ENCODE measurements around the gene ADGRF3. TPM values are rescaled to one million over a fixed set of nuclear protein-coding genes. Genes with fewer than 3 reads are reported as not detected.

Gene ADGRF3
- total RNA-seq, 2 experiments from 2014 or later, result 0.96 to 1.3 TPM

DNA sequence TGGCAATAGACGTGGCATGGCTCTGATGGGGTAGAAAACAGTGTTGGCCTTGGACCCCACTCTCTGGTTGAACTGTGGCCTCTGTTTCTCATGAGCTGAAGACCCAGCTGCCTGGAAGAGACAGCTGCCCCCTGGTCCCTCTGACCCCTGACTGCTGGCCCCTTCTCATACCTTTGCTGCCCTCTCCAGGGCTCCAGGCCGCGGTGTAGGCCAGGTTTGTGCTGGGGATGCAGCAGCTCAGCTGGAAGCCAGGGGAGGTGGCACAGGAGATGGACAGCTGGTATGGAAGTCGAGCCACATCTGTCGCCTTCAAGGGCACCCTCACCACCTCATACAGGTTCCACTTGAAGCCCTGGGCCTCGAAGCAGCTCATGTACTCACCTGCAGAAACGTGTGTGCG, 32.3 kb downstream of the ADGRF3 start:
- no peak for ATAC-seq (ENCODE audit: poor library complexity)

DNA sequence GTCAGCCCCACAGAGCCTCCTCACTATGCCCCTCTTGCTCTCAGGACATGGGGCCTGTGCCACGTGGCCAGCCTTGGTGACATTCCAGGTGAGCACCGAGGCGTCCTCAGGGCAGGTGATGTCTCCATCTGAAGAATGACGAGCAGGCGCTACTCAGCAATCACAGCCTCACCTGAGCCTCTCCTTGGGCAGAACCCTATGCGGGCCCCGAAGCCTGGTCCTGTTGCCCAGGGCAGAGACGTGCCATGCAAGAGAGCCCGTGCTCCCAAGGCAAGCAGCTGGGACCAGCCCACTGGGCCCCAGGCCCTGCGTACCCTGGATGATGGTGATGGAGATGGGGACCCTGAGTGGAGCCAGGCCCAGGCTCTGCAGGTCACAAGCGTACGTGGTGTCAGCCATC, 33.1 kb downstream of the ADGRF3 start:
- H3K36me3 Mint-ChIP-seq (ENCODE audit: low read depth), result peaks cover 9% of the 10 kb centered on the region
- H3K27me3 Mint-ChIP-seq, result no peaks in the 10 kb centered on the region
- TF ChIP-seq, protein P1, sequence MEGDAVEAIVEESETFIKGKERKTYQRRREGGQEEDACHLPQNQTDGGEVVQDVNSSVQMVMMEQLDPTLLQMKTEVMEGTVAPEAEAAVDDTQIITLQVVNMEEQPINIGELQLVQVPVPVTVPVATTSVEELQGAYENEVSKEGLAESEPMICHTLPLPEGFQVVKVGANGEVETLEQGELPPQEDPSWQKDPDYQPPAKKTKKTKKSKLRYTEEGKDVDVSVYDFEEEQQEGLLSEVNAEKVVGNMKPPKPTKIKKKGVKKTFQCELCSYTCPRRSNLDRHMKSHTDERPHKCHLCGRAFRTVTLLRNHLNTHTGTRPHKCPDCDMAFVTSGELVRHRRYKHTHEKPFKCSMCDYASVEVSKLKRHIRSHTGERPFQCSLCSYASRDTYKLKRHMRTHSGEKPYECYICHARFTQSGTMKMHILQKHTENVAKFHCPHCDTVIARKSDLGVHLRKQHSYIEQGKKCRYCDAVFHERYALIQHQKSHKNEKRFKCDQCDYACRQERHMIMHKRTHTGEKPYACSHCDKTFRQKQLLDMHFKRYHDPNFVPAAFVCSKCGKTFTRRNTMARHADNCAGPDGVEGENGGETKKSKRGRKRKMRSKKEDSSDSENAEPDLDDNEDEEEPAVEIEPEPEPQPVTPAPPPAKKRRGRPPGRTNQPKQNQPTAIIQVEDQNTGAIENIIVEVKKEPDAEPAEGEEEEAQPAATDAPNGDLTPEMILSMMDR (IDR thresholded peaks at IDR 0.05), result no peak
- DNase-seq, result no peak
- H3K4me3 Mint-ChIP-seq, result no peak overlapping the region
- H3K9me3 Mint-ChIP-seq, result no peaks in the 10 kb centered on the region
- Histone ChIP-seq H3K27me3 (ENCODE audit: control insufficient read depth in 1 of 2, insufficient read depth in 2 of 2, low read length in 2 of 2) (no peaks in the 10 kb centered on the region), H3K27ac (ENCODE audit: low read depth in 1 of 2, low read length in 2 of 2) (no peak overlapping the region), H3K4me3 (ENCODE audit: low read length) (no peak overlapping the region), H3K4me1 (ENCODE audit: insufficient read depth, low read length) (no peaks in the 10 kb centered on the region), H3K36me3 (ENCODE audit: insufficient read depth, low read length) (no peaks in the 10 kb centered on the region), H3K9me3 (ENCODE audit: control insufficient read depth in 1 of 2, insufficient read depth in 1 of 2, low read length in 2 of 2) (no peaks in the 10 kb centered on the region)
- CTCF ChIA-PET, result no interaction called here
- intact Hi-C loops (cut with DNase I, micrococcal nuclease), result no loop called here
- no peaks in the 10 kb centered on the region for H3K4me1 Mint-ChIP-seq (ENCODE audit: low read depth)
- no peak for ATAC-seq (ENCODE audit: poor library complexity)
- POLR2A ChIA-PET, result no interaction called here
- no peak overlapping the region for H3K27ac Mint-ChIP-seq

More for the DNA sequence above, 32.3 kb downstream of the ADGRF3 start:
- Mint-ChIP-seq H3K27me3 (no peaks in the 10 kb centered on the region), H3K9me3 (no peaks in the 10 kb centered on the region), H3K4me1 (ENCODE audit: low read depth) (no peaks in the 10 kb centered on the region), H3K4me3 (no peak overlapping the region), H3K36me3 (ENCODE audit: low read depth) (peaks cover 9% of the 10 kb centered on the region), H3K27ac (no peak overlapping the region)
- no peaks in the 10 kb centered on the region for H3K36me3 ChIP-seq (ENCODE audit: insufficient read depth, low read length)
- POLR2A ChIA-PET, result no interaction called here
- H3K9me3 ChIP-seq (ENCODE audit: control insufficient read depth in 1 of 2, insufficient read depth in 1 of 2, low read length in 2 of 2), result no peaks in the 10 kb centered on the region
- CTCF ChIA-PET, result no interaction called here
- no peak overlapping the region for H3K4me3 ChIP-seq (ENCODE audit: low read length)
- no peaks in the 10 kb centered on the region for H3K27me3 ChIP-seq (ENCODE audit: control insufficient read depth in 1 of 2, insufficient read depth in 2 of 2, low read length in 2 of 2)
- intact Hi-C loops (cut with DNase I, micrococcal nuclease), result no loop called here
- H3K27ac ChIP-seq (ENCODE audit: low read depth in 1 of 2, low read length in 2 of 2), result no peak overlapping the region
- H3K4me1 ChIP-seq (ENCODE audit: insufficient read depth, low read length), result no peaks in the 10 kb centered on the region
- no peak for DNase-seq
- TF ChIP-seq, protein P1 (IDR thresholded peaks at IDR 0.05), result no peak

DNA sequence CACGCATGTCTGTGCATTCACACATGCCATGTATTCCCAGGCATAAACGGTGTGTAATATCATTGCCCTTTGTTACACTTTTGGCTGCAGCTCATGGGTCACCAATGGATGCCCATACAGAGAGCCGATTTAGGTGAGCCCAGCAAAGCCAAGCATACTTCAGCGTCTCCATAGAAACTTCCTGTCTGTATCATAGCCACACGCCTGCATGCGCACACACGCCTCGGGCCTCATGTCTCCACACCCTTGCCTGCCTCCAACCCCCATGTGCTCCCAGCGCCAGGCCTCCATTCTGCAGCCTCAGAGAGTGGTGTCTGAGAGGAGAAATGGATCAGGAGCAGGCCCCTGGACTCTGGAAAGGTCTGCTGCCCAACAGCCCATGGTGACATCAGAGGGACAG, 34.1 kb downstream of the ADGRF3 start:
- CTCF ChIA-PET, result no interaction called here
- ATAC-seq (ENCODE audit: poor library complexity) (no peak), DNase-seq (no peak)
- no peaks in the 10 kb centered on the region for H3K4me1 ChIP-seq (ENCODE audit: insufficient read depth, low read length)
- no peaks in the 10 kb centered on the region for H3K27me3 ChIP-seq (ENCODE audit: control insufficient read depth in 1 of 2, insufficient read depth in 2 of 2, low read length in 2 of 2)
- Mint-ChIP-seq H3K4me3 (no peak overlapping the region), H3K9me3 (no peaks in the 10 kb centered on the region), H3K4me1 (ENCODE audit: low read depth) (no peaks in the 10 kb centered on the region), H3K27me3 (no peaks in the 10 kb centered on the region), H3K27ac (no peak overlapping the region), H3K36me3 (ENCODE audit: low read depth) (peaks cover 9% of the 10 kb centered on the region)
- H3K27ac ChIP-seq (ENCODE audit: low read depth in 1 of 2, low read length in 2 of 2), result no peak overlapping the region
- TF ChIP-seq, protein P1 (IDR thresholded peaks at IDR 0.05), result no peak
- intact Hi-C loops (cut with DNase I, micrococcal nuclease), result no loop called here
- no peaks in the 10 kb centered on the region for H3K9me3 ChIP-seq (ENCODE audit: control insufficient read depth in 1 of 2, insufficient read depth in 1 of 2, low read length in 2 of 2)
- no peak overlapping the region for H3K4me3 ChIP-seq (ENCODE audit: low read length)
- H3K36me3 ChIP-seq (ENCODE audit: insufficient read depth, low read length), result no peaks in the 10 kb centered on the region
- POLR2A ChIA-PET, result no interaction called here
